Measurements from ENCODE around the gene FBLN1.

GRCh38 chr22:45644714-45645113, 142.0 kb downstream of the FBLN1 start:
- TF ChIP-seq CTCF (IDR thresholded peaks at IDR 0.05) (no peak), EZH2 (IDR thresholded peaks at IDR 0.05; ENCODE audit: borderline replicate concordance, insufficient read depth, low read depth, low read length, poor library complexity, severe bottlenecking) (no peak)

All from B cell (primary cell).